Activated CD4-positive, alpha-beta T cell treated with anti-CD3 and anti-CD28 coated beads for 1 hour (primary cell): ENCODE results near the gene SHH.

Source experiments
- DNase-seq: peaks from one replicate; pipeline ENCODE4 v3.0.0-alpha.2; 2020

Gene SHH

GRCh38 chr7:155811895-155812761 is at the start of gene SHH:
Gene SHH, minus strand, starts transcription at chr7:155812463. Its CDS starts 341 bp downstream, at chr7:155812122.
- DNase-seq = no peak

GRCh38 chr7:155861480-155861868 is 49.2 kb upstream of the SHH start:
- DNase-seq = no peak

GRCh38 chr7:155860840-155861479 is 48.7 kb upstream of the SHH start:
- DNase-seq = no peak

GRCh38 chr7:155860461-155860839 is 48.2 kb upstream of the SHH start:
- no peak for DNase-seq

GRCh38 chr7:155858521-155859061 is 46.3 kb upstream of the SHH start:
- no peak for DNase-seq

GRCh38 chr7:155857141-155857540 is 44.9 kb upstream of the SHH start:
- no peak for DNase-seq

- DNase-seq = no peak
Measured at GRCh38 chr7:155856656-155857055, 44.4 kb upstream of the SHH start.

- DNase-seq = no peak
Measured at GRCh38 chr7:155852426-155853301, 40.4 kb upstream of the SHH start.

GRCh38 chr7:155851892-155852291 is 39.6 kb upstream of the SHH start:
- DNase-seq = no peak

GRCh38 chr7:155850766-155851678 is 38.8 kb upstream of the SHH start:
- no peak for DNase-seq

- DNase-seq = no peak
Measured at GRCh38 chr7:155850001-155850436, 37.8 kb upstream of the SHH start.

GRCh38 chr7:155848691-155849669 is 36.7 kb upstream of the SHH start:
- no peak for DNase-seq

GRCh38 chr7:155847821-155848435 is 35.7 kb upstream of the SHH start:
- no peak for DNase-seq

- no peak for DNase-seq
Measured at GRCh38 chr7:155846936-155847335, 34.7 kb upstream of the SHH start.

- no peak for DNase-seq
Measured at GRCh38 chr7:155846156-155846555, 33.9 kb upstream of the SHH start.

- no peak for DNase-seq
Measured at GRCh38 chr7:155845226-155845625, 33.0 kb upstream of the SHH start.

GRCh38 chr7:155844526-155844925 is 32.3 kb upstream of the SHH start:
- DNase-seq = no peak

- no peak for DNase-seq
Measured at GRCh38 chr7:155844019-155844453, 31.8 kb upstream of the SHH start.

- no peak for DNase-seq
Measured at GRCh38 chr7:155843426-155844018, 31.3 kb upstream of the SHH start.
